Eye (tissue), 1 donor: ENCODE measurements around the gene KCNAB3.

Experiments used
- DNase-seq: peaks from one replicate; pipeline ENCODE4 v3.0.0-alpha.2; 2015

The KCNAB3 gene

GRCh38 chr17:7940034-7940433, 10.4 kb upstream of the KCNAB3 start:
- no peak for DNase-seq

DNA sequence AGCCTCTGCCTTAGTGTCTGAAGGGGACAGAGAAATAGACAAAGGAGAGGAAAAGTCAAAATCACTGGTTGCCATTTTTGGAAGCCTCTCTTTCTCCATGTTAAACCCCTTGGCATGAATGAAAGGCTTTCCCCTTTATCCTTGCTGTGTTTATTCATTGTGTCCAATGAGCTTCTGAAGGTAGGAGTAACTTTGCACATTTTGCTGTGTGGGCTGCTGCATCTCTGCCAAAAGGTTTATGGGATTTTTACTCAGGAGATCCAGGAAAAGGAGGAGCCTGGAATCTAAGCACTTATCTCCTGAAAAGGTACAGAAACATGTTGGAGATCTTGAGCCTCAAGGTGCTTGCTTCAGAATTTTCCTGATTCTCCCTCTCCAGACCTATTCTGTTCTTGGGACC, 6.2 kb upstream of the KCNAB3 start:
- DNase-seq = no peak

DNA sequence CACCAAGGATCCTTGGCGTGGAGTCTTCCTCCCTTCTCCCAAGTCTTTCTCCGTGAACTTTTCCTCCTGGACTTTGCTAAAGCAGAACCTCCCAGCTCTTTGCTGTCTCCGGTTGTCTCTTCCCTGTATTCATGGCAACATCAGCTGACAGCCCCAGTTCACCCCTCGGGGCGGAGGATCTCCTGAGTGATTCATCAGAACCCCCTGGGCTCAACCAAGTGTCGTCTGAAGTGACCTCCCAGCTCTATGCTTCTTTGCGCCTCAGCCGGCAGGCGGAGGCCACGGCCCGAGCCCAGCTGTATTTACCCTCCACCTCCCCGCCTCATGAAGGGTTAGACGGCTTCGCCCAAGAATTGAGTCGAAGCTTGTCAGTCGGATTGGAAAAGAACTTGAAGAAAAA, 3.3 kb upstream of the KCNAB3 start:
- peak; percentile 74 for DNase-seq

- no peak for DNase-seq
Measured at GRCh38 chr17:7932483-7932891, 2.8 kb upstream of the KCNAB3 start.

DNA sequence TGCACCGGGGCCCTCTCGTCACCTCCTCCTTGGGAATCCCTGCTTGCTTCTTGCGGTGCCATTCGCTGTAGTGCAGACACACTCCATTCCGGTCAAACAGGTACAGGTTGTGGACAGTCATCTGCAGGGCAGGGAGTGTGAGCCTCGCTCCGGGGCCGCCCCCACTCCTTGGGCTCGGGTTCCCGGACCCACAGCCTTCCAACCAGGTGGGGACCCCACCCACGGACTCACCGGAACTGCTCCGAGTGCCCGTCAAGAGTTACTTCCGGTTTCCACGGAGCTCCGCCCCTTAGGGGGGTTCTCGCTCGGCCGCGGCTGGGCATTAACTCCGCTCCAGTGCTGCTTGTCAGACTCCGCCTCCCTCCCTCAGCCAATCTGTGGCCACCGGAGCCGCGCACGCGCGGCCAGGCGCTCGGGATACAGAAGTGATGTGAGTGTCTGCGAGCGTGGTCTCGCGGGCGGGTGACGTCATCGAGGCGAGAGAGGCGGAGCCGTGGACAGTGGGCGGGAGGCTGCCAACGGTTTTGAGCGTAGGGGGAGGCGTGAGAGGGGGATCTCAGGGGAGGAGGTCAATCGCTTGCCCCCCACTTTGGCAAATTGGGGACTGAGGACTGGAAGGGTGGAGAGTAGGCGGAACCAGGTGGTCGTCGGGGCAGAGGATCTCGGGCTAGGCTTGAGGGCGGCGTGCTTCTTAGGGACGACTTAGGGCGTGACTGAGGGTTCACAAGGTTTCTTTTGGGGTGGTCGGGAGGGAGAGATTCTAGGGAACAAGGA, 2.2 kb upstream of the KCNAB3 start, which contains the start of the genes CNTROB and TRAPPC1:
TSS of gene CNTROB (plus strand) at position 498 of the 774 bp plus-strand sequence. CDS start 874 bp downstream, outside the sequence.
TSS of gene TRAPPC1 (minus strand) at position 238 of the 774 bp plus-strand sequence. CDS start at position 121, 117 bp downstream.
- peak; percentile 99 for DNase-seq

DNA sequence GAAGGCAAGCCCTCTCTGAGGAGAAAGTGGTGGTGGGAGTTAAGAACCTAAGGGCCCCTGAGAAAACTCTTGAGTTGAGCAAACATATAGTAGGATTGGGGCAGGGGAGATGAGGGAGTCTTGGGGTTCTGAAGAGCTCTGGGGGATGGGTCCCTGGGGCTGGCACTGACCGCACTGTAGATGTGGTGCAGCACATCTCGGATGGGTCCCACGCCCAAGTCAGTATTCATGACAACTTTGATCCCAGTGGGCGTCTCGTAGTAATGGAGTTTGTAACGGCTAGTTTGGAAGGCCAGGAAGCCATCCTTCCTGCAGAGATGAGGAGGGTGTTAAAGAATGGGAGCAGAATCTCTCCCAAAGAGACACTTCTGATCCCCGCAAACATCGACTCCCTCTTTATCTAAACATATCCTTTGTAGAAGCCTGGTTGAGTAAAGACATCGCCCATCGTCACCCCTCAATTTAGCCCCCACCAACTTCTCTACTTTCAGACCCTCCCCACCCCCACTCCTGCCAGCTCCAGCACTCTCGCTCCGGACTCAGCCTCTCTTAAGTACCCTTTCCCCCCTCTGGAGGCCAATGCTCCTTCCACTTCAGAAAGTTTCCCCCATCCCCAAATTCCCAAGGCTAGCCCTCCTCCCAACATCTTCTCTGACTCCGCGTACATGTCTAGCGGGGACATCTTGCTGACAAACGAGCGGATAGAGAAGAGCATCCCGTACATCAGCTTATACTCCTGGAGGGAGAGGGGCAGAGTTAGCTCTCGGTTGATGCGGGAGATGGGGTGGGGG, 1.4 kb upstream of the KCNAB3 start:
- no peak for DNase-seq

DNA sequence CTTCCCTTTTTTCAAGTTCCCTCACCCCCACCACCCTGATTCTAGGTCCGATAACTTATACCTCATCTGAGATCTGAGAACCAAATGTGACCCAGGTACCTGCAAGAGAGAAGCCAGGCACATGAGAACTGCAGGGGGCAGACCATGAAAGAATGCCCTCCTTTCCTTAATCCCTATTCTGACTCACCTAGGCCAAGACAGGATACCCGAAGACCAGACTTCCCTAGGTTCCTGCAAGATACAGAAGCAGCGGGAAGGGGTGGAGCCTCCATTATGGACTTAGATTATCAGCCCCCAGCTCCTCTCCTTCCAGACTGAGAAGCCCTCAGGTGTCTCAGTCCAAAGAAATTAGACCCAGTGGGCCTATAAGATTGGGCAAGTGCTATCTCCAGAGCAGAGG, 2.1 kb downstream of the KCNAB3 start:
- no peak for DNase-seq

- DNase-seq = peak; percentile 96
Measured at GRCh38 chr17:7922845-7923628, 6.6 kb downstream of the KCNAB3 start.

DNA sequence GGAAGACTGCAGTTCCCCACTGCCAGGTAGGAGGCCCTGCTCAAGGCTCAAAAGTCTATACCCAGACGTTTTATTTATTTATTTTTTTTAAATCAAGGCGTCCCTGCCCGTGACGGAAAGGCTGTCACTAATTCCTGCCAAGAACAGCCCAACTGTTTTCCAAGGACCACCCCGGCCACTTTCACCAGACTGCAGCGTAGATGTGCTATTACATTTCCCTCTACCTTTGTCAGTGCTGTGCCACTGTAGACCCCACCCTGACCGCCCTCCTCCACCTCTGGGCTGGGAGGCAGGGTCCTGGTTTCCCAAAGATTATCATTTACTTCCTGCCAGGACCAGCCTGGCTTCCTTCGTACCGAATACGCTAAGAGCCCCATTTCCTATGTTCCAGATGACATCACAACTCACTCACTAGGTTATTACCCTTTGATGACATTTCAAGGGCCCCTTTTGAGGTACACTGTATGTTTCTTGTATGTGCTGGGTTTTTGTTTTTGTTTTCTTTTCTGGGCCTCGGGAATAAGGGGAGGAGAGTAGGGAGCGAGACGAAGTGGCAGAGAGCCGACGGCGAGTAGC, 7.3 kb downstream of the KCNAB3 start:
- no peak for DNase-seq

GRCh38 chr17:7916808-7917207, 12.8 kb downstream of the KCNAB3 start:
- DNase-seq = no peak

GRCh38 chr17:7916385-7916682, 13.3 kb downstream of the KCNAB3 start:
- no peak for DNase-seq

GRCh38 chr17:7915611-7916384, 13.9 kb downstream of the KCNAB3 start, which contains the start of gene RNF227:
RNF227 (minus strand) TSS chr17:7916289; CDS start chr17:7916195, 94 bp downstream.
- DNase-seq = peak; percentile 98

DNA sequence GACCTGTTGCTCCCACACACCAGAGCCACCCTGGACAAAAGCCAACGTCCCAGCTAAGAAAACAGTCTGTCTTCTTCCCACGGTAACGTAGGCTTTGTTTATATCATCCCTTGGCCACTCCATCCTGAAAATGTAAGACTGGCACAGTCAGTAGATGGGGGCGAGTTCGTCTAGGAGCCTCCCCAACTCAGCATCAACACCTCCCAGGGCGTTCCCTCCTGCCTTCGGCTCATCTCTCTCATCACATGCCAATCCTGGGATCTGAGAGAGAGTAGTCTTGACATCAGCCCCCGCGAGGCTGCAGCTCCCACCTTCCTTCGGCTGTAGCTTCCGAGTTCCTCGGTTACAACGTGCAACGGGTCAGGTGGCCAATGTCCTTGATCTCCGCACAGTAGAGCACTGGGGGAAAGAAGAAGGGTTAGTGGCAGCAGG, 14.5 kb downstream of the KCNAB3 start:
- no peak for DNase-seq

- peak; percentile 87 for DNase-seq
Measured at GRCh38 chr17:7912927-7913524, 16.6 kb downstream of the KCNAB3 start.

GRCh38 chr17:7911116-7911515, 18.5 kb downstream of the KCNAB3 start:
- no peak for DNase-seq

GRCh38 chr17:7910711-7911110, 18.9 kb downstream of the KCNAB3 start:
- no peak for DNase-seq

DNA sequence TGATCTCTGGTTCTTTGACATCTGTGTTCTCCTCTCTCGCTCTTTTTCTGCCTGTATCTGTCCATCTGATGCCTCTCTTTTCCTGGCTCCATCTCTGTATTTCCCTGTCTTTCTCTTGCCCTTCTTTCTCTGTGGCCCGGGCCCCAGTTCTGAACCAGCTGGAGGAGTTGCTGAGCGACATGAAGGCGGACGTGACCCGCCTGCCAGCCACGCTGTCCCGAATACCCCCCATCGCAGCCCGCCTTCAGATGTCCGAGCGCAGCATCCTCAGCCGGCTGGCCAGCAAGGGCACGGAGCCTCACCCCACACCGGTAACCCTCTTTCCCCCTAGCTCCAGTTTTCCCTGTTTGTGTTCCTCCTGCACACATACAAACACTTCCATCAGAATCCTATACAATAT, 19.4 kb downstream of the KCNAB3 start:
- DNase-seq = no peak

DNA sequence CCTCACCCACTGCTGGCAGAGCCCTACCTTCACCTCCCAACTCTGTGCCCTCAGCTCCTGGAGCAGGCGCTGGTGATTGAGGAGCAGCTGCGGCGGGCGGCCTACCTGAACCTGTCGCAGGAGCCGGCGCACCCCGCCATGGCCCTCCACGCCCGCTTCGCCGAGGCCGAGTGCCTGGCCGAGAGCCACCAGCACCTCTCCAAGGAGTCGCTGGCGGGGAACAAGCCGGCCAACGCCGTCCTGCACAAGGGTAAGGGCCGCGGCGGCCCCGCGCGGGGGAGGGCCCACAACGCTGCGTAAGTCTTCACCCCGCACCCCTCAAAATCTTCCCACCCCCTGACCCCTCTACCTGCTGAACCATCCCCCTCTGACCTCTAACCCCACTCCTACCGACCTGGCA, 20.6 kb downstream of the KCNAB3 start:
- no peak for DNase-seq

GRCh38 chr17:7903154-7904103, 26.2 kb downstream of the KCNAB3 start:
- no peak for DNase-seq

GRCh38 chr17:7897773-7898172, 31.9 kb downstream of the KCNAB3 start:
- DNase-seq = no peak
